HPDE6-E6E7 (cell line): ENCODE results near the gene PSAPL1.

Experiments used
- DNase-seq: peaks from one replicate; pipeline ENCODE4 v3.0.0; 2011; ENCODE audit warnings: missing footprints; ENCODE audit errors: extremely low spot score

Gene PSAPL1

DNA sequence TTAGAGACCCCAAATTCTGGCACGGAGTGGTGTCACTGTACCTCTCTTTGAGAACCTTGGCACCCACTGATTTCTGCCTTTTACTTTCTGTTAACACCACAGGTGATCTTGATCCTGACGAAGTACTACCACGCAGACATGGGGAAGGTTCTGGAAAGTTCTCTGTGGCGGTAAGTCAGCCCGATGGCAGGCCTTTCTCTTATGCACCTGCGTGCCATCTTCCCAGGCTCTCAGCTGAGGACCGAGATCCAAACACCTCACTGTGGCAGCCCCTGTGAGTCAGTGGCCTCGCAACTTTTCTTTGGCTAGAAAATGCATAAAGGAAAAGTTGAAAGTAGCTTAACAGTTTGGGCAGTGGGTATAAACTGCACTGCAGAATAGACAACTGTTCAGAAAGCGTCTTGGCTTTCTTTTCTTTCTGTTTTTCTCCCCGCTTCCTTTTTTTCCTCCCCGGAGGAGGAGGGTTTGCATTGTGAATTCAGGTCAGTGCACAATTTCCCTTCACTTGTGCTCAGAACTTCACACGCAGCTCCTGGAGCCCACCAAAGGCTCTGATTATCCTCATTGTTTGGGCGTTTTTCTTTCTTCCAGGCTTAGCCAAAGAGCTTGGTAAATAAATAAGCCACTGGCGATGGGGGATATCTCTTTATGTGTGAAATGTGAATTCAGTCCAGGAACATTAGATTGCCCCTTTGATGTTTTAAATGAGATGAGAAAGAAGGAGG lies 38.4 kb downstream of the PSAPL1 start:
- DNase-seq = no peak

DNA sequence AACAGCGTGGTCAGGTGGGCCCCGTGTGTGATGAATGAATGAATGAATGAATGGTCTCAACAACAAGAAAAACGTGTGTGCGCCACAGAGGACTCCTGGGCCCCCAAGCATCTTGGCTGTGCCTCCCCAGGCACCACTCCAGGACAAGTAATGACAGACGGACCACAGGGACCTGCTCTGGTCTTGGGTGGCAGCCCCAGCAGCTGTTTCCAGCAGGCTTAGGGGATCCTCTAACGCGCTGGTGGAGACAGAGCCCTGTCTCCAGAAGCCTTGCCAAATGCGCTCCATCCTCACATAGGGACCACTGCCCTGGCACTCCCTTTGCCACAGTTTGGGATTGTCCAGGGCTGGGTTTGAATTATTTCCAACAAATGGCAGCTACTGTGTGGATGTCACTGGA lies 39.1 kb downstream of the PSAPL1 start:
- no peak for DNase-seq

GRCh38 chr4:7394681-7395451 lies 39.9 kb downstream of the PSAPL1 start:
- DNase-seq = no peak

DNA sequence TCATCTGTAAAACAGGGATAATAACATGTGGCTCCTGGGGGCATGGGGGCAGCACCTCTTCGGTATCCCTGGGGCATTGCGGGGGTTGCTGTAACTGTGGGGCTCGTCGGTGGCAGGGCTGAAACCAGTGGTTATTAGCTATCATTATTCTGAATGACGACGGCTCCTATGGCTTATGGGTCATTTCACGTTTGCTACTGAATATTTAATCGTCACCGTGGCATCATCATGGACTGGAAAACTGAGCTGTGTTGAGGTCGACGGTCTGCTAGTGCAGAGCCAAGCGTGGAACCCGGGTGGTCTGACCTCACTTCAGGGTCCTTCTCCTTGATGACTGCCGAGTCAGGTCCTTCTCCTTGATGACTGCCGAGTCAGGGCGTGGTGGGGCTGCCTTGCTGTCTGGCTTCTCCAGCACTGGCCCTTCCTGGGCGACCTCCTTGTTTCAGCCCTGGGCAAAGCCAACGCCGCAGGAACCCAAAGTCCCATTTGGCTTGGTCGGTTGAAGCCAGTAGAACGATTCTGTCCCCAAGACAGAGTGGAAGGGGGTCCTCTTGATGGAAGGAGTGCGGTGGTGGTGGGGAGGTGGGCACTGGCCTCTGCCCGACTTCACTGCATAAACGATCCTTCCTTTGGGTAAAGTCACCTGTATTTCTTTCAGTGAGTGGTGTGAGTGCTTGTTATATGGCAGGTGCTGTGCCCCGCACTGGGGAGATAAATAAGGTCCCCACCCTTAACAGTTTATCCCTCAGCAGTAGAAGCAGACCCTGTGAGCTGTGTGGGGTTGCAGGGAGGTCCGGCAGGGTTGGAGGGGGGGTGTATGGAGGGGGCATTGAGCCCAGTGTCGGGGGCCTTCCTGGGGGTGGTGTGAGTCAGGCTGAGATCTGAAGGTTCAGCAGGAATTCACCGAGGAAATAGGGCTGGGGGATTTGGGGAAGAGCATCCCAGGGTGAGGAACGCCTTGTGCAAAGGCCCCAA lies 40.8 kb downstream of the PSAPL1 start:
- DNase-seq = no peak

- no peak for DNase-seq
These were observed 42.0 kb downstream of the PSAPL1 start for GRCh38 chr4:7392438-7393421.

DNA sequence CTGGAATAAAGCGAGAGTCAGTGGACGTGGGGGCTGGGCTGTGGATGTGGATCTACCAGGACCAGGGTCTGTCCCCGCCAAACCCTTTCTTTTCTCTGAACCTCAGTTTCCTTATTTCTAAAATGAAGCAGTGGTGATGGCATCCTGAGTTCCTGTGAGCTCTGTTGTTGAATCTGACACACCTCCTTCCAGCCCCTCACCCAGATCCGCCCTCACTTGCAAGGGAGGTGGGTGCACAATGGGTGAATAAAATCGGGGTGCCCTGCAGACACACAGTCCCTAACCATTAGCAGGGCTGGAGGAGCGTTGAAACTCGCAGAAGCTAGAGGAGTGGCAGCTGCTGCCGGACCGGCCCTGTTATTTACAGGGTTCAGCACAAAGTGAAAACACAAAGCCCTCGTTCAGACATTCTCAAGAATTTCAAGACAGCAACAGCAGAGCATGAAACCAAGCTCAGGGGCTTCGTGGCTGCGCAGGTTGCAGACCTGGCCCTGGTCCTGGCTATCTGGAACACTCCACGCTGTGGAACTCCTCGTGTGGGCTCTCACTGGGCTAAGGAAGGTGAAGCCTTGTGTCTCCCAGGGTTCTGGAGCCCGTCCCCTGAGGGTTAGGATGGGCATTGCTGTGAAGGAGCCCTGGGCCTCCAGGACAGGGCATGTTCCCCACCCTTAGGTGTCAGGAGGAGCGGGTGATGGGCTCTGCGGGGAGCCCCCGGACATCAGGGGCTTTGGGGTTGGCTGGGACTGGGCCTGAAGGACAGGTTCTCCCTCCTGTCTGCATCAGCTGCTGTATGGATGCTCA lies 42.9 kb downstream of the PSAPL1 start:
- no peak for DNase-seq

DNA sequence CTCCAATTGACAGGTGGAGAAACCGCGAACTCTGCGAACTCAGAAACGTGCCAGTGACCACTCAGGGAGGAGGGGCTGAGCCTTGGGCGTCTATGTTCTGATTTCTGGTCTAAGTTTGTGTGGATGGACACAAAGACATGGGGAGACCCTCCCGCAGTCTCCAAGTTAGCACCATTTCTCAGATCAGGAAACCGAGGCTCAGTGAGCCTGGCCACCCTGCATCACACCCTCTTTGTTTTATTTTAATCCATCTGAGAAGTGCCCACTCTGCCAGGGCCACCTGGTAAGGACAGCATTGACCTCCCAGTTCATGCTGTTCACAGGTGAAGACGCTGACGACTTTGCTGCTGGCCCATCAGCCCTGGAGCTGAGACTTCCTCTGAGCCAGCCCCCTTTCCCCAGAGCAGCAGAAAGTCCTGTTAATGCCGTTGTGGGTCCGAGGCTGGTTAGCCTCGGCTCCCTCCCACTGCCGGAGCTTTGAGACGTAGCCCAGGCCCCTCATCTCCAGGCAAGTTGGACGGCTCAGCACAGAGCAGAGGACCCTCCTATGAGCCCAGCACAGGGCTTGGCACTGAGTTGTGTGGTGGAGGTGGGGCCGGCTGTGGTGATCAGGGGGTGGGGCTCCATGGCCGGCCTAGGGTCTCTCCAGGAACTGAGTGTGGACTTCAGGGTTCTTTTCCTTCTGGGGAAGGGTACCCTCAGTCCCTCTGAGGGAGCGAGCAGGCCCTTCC lies 43.7 kb downstream of the PSAPL1 start:
- DNase-seq = no peak

DNA sequence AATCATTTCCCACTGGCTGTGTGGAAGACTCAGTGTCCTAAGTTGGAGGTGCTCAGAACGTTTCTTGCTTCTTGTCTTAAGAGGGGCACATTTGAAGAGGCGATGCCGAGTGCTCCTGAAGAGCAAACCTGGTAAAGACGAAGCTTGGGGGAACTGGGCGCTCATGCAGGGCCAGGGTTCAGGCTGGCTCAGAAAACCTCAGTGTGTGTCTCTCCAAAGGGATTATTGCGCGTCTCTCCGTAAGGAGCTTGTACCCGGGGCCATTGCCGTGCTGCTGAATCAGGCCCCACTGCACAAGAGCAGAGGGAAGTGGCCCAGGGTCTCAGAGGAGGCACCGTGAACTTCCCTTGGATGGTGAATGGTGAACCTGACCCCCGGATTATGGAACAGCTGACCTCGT lies 44.4 kb downstream of the PSAPL1 start:
- DNase-seq = no peak

DNA sequence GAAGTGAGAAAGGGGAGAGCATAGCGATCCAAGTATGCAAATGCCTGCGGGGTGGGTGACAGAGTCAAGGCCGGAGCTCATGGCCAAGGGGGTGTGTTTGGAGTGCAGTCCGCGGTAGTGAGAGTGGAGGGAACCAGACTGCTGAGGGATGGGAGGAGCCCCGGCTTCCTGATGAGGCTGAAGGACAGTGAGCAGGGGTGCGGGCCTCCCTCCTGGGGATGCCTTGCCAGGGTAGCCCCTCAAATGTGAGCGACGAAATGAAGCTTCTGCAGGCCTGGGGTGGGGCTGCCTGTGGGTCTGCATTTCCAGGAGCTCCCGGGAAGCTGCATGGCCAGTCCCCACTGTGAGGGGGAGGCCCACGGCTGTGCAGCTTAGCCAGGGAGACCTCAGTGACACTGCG lies 45.0 kb downstream of the PSAPL1 start:
- no peak for DNase-seq

DNA sequence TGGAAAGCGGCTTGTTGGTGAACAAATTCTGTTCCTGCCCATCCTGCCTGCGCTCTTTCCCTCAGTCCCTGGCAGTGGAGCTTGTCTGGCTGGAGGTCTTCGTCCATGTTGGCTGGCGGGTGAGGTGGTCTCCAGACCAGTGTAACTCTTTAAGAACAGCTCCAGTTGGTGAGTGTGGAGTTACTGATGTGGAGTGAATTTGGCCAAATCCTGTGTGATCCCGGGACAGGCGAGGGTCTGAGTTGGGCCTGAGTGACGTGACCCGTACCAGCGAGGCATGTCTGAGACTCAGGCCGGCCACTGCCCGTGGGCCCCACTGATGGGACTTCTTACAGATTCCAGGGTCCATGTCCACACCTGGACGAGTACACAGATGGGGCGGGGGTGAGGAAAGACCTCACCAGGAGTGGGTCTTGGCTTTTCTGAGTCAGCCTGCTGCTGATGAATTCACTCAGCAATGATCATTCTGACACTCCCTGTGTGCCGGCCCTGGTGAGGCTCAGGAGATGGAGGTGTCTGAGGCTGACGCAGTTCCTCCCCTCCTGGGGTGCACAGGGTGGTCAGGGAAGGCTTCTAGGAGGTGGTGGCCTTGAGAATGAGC lies 45.5 kb downstream of the PSAPL1 start:
- DNase-seq = no peak

DNA sequence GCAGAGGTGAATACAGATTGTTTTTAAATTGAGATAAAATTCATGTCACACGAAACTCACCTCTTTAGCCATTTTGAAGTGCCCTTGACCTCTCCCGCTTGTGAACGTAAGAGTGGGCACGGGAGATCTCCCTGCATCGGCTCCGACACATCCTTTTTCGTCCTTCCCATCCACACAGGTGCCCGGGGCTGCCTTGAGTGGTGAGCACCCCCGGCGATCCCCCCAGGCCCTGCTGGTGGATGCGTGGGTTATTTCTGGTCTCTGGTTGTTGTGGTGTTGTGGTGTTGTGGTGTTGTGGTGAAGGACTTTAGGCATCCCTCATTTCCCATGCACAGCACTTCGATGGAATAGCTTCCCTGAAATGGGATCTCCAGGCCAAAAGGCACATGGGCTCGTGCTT lies 46.1 kb downstream of the PSAPL1 start:
- DNase-seq = no peak

DNA sequence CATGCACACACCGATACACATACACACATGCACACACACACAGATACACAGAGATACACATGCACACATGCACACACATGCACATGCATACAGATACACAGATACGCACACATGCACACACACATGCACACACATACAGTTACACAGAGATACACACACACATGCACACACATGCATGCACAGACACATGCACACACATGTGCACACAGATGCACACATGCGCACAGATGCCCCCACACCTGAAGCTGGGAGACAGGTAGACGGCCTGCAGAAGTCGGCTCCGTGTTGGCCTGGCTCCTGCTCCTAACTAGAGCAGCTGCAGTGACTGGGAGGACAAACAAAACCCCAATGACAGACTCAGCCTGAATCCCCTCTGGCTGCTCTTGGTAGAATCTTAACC lies 46.8 kb downstream of the PSAPL1 start:
- no peak for DNase-seq

- no peak for DNase-seq
These were observed 49.5 kb downstream of the PSAPL1 start for GRCh38 chr4:7384929-7385890.

- DNase-seq = no peak
These were observed 50.5 kb downstream of the PSAPL1 start for GRCh38 chr4:7384003-7384928.

DNA sequence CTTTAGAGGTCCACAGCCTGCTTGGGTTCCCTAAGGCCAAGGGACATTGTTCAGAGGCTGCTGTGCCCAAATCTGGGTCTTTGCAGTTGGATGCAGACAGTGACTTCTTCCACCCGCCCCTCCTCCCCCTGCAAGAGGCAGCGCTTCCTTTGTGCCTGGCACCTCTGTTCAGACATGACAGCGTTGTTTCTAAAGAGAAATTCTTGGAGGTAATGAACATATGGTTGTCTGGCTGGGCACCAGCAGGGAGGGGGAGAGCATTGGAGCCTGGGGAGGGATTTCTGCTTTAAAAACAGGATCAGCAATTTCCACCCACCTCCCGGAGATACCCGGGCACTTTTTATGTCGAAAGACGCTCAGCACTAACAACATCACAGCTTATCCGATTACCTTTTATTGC lies 51.5 kb downstream of the PSAPL1 start:
- no peak for DNase-seq

GRCh38 chr4:7382634-7383014 lies 52.1 kb downstream of the PSAPL1 start:
- DNase-seq = no peak
